OCI-LY1 (cell line): Measurements from ENCODE around the gene ALKBH4.
A peak's percentile ranks its signal among the peaks of the same experiment; 100 is the strongest.

Experiments
- H2AFZ ChIP-seq: fragments of 200-600 bp; sonication (generic), shearing (Covaris generic); 2 replicates; pipeline ENCODE4 v1.6.0; 2014; ENCODE audit warnings: antibody characterized with exemption, mild to moderate bottlenecking, low read length
- H3F3A ChIP-seq: fragments of 200-600 bp; sonication (generic), shearing (Covaris generic); 2 replicates; pipeline ENCODE4 v1.6.0; 2014; ENCODE audit warnings: mild to moderate bottlenecking, antibody characterized with exemption, low read length, moderate library complexity; ENCODE audit not compliant: insufficient read depth
- H3K27ac ChIP-seq: fragments of 200-600 bp; sonication (generic); 2 replicates; pipeline ENCODE4 v1.5.1; 2014; ENCODE audit warnings: low read length, mixed run types, mild to moderate bottlenecking, low read depth; ENCODE audit not compliant: poor library complexity, severe bottlenecking
- H3K27me3 ChIP-seq: fragments of 200-600 bp; sonication (generic); 2 replicates; pipeline ENCODE4 v1.6.0; 2014; ENCODE audit warnings: antibody characterized with exemption, mild to moderate bottlenecking, low read length, moderate library complexity; ENCODE audit not compliant: insufficient read depth
- H3K36me3 ChIP-seq: fragments of 200-600 bp; sonication (generic); 2 replicates; pipeline ENCODE4 v1.6.1; 2014; ENCODE audit warnings: mild to moderate bottlenecking, antibody characterized with exemption, low read length, moderate library complexity, mixed read lengths; ENCODE audit not compliant: insufficient read depth
- H3K4me1 ChIP-seq: fragments of 200-600 bp; sonication (generic); 2 replicates; pipeline ENCODE4 v1.5.1; 2014; ENCODE audit warnings: mild to moderate bottlenecking, low read length, moderate library complexity; ENCODE audit not compliant: insufficient read depth, severe bottlenecking
- H3K4me2 ChIP-seq: fragments of 200-600 bp; sonication (generic), shearing (Covaris generic); 2 replicates; pipeline ENCODE4 v1.6.1; 2014; ENCODE audit warnings: low read length
- H3K4me3 ChIP-seq: fragments of 200-600 bp; sonication (generic); 2 replicates; pipeline ENCODE4 v1.5.1; 2014; ENCODE audit warnings: low read length, low read depth, mild to moderate bottlenecking, mixed read lengths; ENCODE audit not compliant: poor library complexity, severe bottlenecking
- H3K79me2 ChIP-seq: fragments of 200-600 bp; shearing (Covaris generic); 2 replicates; pipeline ENCODE4 v1.6.1; 2016; ENCODE audit warnings: mixed run types, low read length, mixed read lengths; ENCODE audit not compliant: insufficient read depth
- H3K9ac ChIP-seq: fragments of 200-600 bp; sonication (generic), shearing (Covaris generic); 2 replicates; pipeline ENCODE4 v1.6.1; 2014; ENCODE audit warnings: mild to moderate bottlenecking, low read length, mixed read lengths
- H3K9me2 ChIP-seq: fragments of 200-600 bp; sonication (generic), shearing (Covaris generic); 2 replicates; pipeline ENCODE4 v1.6.1; 2014; ENCODE audit warnings: low read depth, mild to moderate bottlenecking, low read length, mixed read lengths
- H3K9me3 ChIP-seq: fragments of 200-600 bp; shearing (Covaris generic); 2 replicates; pipeline ENCODE4 v1.6.1; 2014; ENCODE audit warnings: low read length, mixed read lengths
- H4K20me1 ChIP-seq: fragments of 200-600 bp; sonication (generic), shearing (Covaris generic); 2 replicates; pipeline ENCODE4 v1.6.0; 2016; ENCODE audit warnings: mild to moderate bottlenecking, low read length; ENCODE audit not compliant: insufficient read depth
- EZH2 ChIP-seq: fragments of 200-600 bp; sonication (generic), shearing (Covaris generic); IDR thresholded peaks from 2 replicates; pipeline ENCODE4 v1.8.0; 2017; ENCODE audit warnings: borderline replicate concordance, mixed run types, mild to moderate bottlenecking, antibody characterized with exemption, low read length, moderate library complexity, mixed read lengths
- TF ChIP-seq, protein P1 (sequence below): fragments of 200-600 bp; sonication (generic), shearing (Covaris generic); IDR thresholded peaks from 2 replicates; pipeline ENCODE4 v1.5.1; 2017; ENCODE audit warnings: mild to moderate bottlenecking, antibody characterized with exemption, low read length, moderate library complexity, mixed read lengths

Gene ALKBH4

DNA sequence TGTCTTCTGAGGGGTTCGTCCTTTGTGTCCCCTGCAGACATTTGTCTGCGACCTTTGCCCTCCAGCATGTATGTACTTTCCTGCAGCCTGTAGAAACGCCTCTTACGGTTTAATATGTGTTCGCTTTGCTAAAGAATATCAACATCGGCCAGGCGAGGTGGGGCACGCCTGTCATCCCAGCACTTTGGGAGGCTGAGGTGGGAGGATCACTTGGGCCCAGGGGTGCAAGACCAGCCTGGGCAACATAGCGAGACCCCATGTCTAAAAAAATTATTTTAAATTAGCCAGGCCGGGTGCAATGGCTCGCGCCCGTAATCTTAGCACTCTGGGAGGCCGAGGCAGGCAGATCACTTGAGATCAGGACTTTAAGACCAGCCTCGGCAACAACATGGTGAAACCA is 15.5 kb downstream of the ALKBH4 start:
- Histone ChIP-seq H3K4me2 (no peak overlapping the region), H4K20me1 (no peaks in the 10 kb centered on the region), H3K9ac (no peak overlapping the region), H3K79me2 (no peaks in the 10 kb centered on the region), H3K36me3 (peaks cover 41% of the 10 kb centered on the region), H3K4me1 (peaks cover 51% of the 10 kb centered on the region), H3K9me2 (no peaks in the 10 kb centered on the region), H3K27ac (no peak overlapping the region), H3K4me3 (no peak overlapping the region), H3K27me3 (no peaks in the 10 kb centered on the region), H2AFZ (no peak overlapping the region), H3K9me3 (no peaks in the 10 kb centered on the region), H3F3A (no peaks in the 10 kb centered on the region; the same call in 1 of the 2 replicates)
- no peak for TF ChIP-seq EZH2
- TF ChIP-seq, protein P1, sequence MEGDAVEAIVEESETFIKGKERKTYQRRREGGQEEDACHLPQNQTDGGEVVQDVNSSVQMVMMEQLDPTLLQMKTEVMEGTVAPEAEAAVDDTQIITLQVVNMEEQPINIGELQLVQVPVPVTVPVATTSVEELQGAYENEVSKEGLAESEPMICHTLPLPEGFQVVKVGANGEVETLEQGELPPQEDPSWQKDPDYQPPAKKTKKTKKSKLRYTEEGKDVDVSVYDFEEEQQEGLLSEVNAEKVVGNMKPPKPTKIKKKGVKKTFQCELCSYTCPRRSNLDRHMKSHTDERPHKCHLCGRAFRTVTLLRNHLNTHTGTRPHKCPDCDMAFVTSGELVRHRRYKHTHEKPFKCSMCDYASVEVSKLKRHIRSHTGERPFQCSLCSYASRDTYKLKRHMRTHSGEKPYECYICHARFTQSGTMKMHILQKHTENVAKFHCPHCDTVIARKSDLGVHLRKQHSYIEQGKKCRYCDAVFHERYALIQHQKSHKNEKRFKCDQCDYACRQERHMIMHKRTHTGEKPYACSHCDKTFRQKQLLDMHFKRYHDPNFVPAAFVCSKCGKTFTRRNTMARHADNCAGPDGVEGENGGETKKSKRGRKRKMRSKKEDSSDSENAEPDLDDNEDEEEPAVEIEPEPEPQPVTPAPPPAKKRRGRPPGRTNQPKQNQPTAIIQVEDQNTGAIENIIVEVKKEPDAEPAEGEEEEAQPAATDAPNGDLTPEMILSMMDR = no peak

DNA sequence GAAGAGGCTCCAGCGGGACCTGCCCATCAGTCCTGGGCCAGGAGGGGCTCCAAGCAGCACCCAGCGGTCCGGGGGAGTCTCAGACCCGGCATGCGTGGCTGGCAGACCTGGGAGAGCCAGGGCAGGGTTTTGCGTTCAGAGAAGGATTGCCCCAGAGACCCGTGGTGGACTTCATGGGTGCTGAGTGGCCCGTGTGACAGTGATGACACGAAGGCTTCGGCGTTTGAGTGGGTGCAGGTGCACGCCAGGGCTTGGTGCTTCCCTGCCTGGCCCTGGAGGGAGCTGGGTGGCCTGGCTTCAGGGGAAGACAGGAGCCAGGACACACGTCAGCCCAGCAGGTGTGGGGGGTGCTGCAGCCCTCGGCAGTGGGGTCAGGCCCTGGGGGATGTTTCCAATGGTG is 17.4 kb downstream of the ALKBH4 start:
- Histone ChIP-seq H3K36me3 (peaks cover 55% of the 10 kb centered on the region), H2AFZ (no peak overlapping the region), H3K27ac (peak overlapping the region; percentile 97), H3K9ac (no peak overlapping the region), H3K79me2 (no peaks in the 10 kb centered on the region), H3K9me3 (no peaks in the 10 kb centered on the region), H3K9me2 (no peaks in the 10 kb centered on the region), H3K4me2 (no peak overlapping the region), H3K4me1 (peaks cover 67% of the 10 kb centered on the region), H4K20me1 (no peaks in the 10 kb centered on the region), H3K4me3 (no peak overlapping the region), H3F3A (peaks cover 11% of the 10 kb centered on the region; the same call in 1 of the 2 replicates), H3K27me3 (no peaks in the 10 kb centered on the region)
- TF ChIP-seq, protein P1 = no peak
- no peak for TF ChIP-seq EZH2

DNA sequence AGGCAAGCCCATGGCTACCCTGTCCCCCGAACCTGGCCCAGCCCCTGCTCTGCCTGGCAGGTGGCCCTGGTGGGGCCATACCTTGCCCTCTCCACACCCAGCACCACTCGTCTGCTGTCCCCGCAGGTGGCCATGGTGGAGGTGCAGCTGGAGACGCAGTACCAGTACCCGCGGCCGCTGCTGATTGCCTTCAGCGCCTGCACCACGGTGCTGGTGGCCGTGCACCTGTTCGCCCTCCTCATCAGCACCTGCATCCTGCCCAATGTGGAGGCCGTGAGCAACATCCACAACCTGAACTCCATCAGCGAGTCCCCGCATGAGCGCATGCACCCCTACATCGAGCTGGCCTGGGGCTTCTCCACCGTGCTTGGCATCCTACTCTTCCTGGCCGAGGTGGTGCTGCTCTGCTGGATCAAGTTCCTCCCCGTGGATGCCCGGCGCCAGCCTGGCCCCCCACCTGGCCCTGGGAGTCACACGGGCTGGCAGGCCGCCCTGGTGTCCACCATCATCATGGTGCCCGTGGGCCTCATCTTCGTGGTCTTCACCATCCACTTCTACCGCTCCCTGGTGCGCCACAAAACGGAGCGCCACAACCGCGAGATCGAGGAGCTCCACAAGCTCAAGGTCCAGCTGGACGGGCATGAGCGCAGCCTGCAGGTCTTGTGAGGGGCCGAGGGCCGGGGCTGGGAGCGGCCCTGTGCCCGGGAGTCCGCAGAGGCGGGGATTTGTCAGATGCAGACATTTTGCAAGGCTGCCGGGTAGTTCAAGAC is 18.1 kb downstream of the ALKBH4 start:
- Histone ChIP-seq H4K20me1 (no peaks in the 10 kb centered on the region), H3K36me3 (peaks cover 61% of the 10 kb centered on the region)

More for the DNA sequence above, 18.1 kb downstream of the ALKBH4 start:
- H2AFZ ChIP-seq = no peak overlapping the region
- H3K4me1 ChIP-seq = peaks cover 71% of the 10 kb centered on the region
- no peak overlapping the region for H3K4me3 ChIP-seq
- no peaks in the 10 kb centered on the region for H3K9me3 ChIP-seq
- H3K27me3 ChIP-seq = no peaks in the 10 kb centered on the region
- no peaks in the 10 kb centered on the region for H3K79me2 ChIP-seq
- no peaks in the 10 kb centered on the region for H3K9me2 ChIP-seq
- peak overlapping the region; percentile 1; the same call in 1 of the 2 replicates for H3K9ac ChIP-seq
- TF ChIP-seq, protein P1 = no peak
- TF ChIP-seq EZH2 = no peak
- H3K27ac ChIP-seq = peak overlapping the region; percentile 97
- H3K4me2 ChIP-seq = no peak overlapping the region
- peaks cover 15% of the 10 kb centered on the region for H3F3A ChIP-seq
